Glutamatergic neuron (in vitro differentiated cells): ENCODE results near the gene DAB2IP. TPM values are rescaled to one million over a fixed set of nuclear protein-coding genes. Genes with fewer than 3 reads are reported as not detected.
"Not testable (repeated sequence)": the region's sequence is repeated elsewhere in the genome, so short reads cannot be mapped to it uniquely, and the experiment has no call there.

ENCODE experiments used
- DNase-seq: peaks from one replicate; pipeline ENCODE4 v3.0.0; 2022
- H3K27ac Mint-ChIP-seq: one replicate; pipeline ENCODE4 v1.8.0; 2020; ENCODE audit warnings: mild to moderate bottlenecking, mixed read lengths, inconsistent platforms; ENCODE audit not compliant: unreplicated experiment
- H3K27me3 Mint-ChIP-seq: one replicate; pipeline ENCODE4 v1.8.0; 2020; ENCODE audit warnings: mild to moderate bottlenecking, moderate library complexity, mixed read lengths, inconsistent platforms; ENCODE audit not compliant: unreplicated experiment
- H3K36me3 Mint-ChIP-seq: one replicate; pipeline ENCODE4 v1.8.0; 2020; ENCODE audit warnings: mild to moderate bottlenecking, mixed read lengths, inconsistent platforms; ENCODE audit not compliant: unreplicated experiment
- H3K4me1 Mint-ChIP-seq: one replicate; pipeline ENCODE4 v1.8.0; 2020; ENCODE audit warnings: mild to moderate bottlenecking, low read depth, mixed read lengths, inconsistent platforms; ENCODE audit not compliant: unreplicated experiment
- H3K4me3 Mint-ChIP-seq: one replicate; pipeline ENCODE4 v1.8.0; 2020; ENCODE audit warnings: mild to moderate bottlenecking, mixed read lengths, inconsistent platforms; ENCODE audit not compliant: unreplicated experiment
- H3K9me3 Mint-ChIP-seq: one replicate; pipeline ENCODE4 v1.8.0; 2020; ENCODE audit warnings: mild to moderate bottlenecking, moderate library complexity, mixed read lengths, inconsistent platforms; ENCODE audit not compliant: unreplicated experiment
- total RNA-seq: library from RNA; stranded (reverse); fragmentation: NEBNext Ultra II Directional; extraction: Animal tissue kit (Norgen Biotek cat#: 25700); gene quantifications from one replicate; pipeline ENCODE4 v1.2.1, GENCODE V29; 2021; ENCODE audit not compliant: unreplicated experiment
- TF ChIP-seq, protein P1 (sequence below): fragments of 200-600 bp; sonication (generic); IDR thresholded peaks from one replicate; pipeline ENCODE4 v1.5.0; 2021; ENCODE audit not compliant: partially characterized antibody, unreplicated experiment

Gene DAB2IP
- total RNA-seq, 1 donor from 2014 or later = 32.9 TPM

DNA sequence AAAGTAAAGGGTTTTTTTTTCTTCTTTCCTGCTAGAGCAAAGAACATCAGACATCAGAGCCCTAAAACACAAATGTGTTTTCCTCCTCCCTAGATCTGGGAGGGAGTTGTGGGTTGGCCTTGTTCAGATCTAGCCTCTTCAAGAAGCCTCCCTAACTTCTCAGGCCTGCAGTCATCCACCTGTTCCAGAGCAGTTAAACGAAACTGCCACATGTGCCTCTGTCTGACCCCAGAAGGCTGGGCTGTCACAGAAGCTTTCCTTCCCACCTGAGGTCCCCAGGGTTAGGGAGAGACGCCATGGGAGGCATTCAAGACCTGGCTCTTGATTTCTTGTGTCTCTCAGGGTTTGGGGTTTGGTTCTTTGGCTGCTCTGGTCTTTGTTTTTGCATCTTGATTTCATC lies 87.0 kb downstream of the DAB2IP start:
- Mint-ChIP-seq H3K27me3 (peaks cover 18% of the 10 kb centered on the region), H3K4me3 (no peak overlapping the region), H3K27ac (peak overlapping the region; percentile 8), H3K36me3 (no peaks in the 10 kb centered on the region), H3K4me1 (peaks cover 45% of the 10 kb centered on the region), H3K9me3 (peaks cover 16% of the 10 kb centered on the region)
- no peak for DNase-seq
- TF ChIP-seq, protein P1, sequence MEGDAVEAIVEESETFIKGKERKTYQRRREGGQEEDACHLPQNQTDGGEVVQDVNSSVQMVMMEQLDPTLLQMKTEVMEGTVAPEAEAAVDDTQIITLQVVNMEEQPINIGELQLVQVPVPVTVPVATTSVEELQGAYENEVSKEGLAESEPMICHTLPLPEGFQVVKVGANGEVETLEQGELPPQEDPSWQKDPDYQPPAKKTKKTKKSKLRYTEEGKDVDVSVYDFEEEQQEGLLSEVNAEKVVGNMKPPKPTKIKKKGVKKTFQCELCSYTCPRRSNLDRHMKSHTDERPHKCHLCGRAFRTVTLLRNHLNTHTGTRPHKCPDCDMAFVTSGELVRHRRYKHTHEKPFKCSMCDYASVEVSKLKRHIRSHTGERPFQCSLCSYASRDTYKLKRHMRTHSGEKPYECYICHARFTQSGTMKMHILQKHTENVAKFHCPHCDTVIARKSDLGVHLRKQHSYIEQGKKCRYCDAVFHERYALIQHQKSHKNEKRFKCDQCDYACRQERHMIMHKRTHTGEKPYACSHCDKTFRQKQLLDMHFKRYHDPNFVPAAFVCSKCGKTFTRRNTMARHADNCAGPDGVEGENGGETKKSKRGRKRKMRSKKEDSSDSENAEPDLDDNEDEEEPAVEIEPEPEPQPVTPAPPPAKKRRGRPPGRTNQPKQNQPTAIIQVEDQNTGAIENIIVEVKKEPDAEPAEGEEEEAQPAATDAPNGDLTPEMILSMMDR = no peak

DNA sequence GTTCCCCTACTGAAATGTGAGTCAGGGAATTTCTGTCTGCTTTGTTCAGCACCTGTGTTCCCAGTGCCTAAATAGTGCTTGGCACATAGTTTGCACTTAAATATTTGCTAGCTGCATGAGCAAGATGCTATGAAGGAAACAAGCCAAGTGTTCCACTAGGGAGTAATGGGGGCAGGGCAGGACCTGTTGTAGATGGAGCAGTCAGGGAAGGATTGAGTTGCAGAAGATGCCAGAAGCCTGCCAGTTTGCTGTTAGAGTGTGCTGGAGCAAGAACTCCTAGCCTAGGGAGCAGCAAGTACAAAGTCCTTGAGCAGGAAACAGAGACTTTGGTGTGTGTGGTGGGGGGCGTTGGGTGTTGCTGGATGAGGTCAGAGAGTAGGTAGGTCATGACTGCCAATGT lies 87.5 kb downstream of the DAB2IP start:
- no peaks in the 10 kb centered on the region for H3K36me3 Mint-ChIP-seq
- peaks cover 16% of the 10 kb centered on the region for H3K9me3 Mint-ChIP-seq
- peaks cover 41% of the 10 kb centered on the region for H3K4me1 Mint-ChIP-seq
- no peak overlapping the region for H3K4me3 Mint-ChIP-seq
- no peak overlapping the region for H3K27ac Mint-ChIP-seq
- no peak for DNase-seq
- TF ChIP-seq, protein P1 = no peak
- peaks cover 18% of the 10 kb centered on the region for H3K27me3 Mint-ChIP-seq

DNA sequence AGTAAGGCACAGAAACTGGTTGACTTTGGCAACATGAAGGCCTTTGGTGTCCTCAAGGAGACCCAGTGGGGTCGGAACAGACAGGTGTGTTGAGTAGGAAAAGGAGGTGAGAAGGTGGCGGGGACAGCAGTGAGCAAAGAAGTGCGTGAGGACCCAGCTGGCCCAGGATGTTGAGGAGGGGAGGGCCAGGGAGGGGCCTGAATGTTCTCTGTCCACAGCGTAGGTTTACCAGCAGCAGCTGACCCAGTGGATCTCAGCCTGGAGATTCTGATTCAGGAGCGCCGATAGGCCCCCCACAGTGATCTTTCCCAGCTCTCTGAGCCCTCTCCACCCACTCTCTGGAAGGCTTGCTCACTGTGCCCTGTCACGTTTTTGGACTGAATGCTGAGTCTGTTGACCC lies 88.5 kb downstream of the DAB2IP start:
- peaks cover 15% of the 10 kb centered on the region for H3K27me3 Mint-ChIP-seq
- TF ChIP-seq, protein P1 = no peak
- DNase-seq = no peak
- H3K36me3 Mint-ChIP-seq = no peaks in the 10 kb centered on the region
- peaks cover 15% of the 10 kb centered on the region for H3K9me3 Mint-ChIP-seq
- no peak overlapping the region for H3K27ac Mint-ChIP-seq
- peaks cover 36% of the 10 kb centered on the region for H3K4me1 Mint-ChIP-seq
- no peak overlapping the region for H3K4me3 Mint-ChIP-seq

DNA sequence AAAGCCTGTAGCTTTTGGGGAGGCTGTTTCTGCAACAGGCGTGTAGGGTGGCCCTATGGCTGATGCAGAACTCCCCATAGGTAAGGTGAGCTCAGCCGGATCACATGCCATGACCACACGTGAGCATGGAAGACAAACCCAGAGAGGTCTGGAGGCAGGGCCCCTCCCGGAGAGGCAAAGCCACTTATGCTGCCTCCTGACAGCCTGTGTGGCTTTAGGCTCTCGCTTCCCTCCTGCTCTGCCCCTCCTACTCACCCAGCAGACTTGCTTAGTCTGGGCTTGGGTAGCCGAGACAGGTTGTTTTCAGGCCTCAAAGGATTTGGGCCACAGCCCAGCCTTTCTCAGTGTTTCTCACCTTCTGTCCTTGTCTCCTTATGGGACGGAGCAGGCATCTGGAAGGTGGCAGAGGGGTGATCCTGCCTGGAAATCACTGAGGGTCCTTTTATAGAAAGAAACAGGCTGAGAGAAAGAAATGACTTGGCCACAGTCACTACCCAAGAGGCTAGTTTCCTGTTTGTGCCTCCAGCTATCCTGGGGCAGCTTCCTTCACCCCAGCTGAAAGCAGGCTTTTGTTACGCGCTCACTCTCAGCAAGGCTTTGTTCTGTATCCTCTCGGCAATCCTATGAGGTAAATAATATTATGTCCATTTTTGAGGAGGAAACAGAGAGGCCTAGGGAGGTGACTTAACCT lies 89.9 kb downstream of the DAB2IP start:
- peaks cover 16% of the 10 kb centered on the region for H3K9me3 Mint-ChIP-seq
- H3K27me3 Mint-ChIP-seq = peaks cover 6% of the 10 kb centered on the region
- peak; percentile 31 for DNase-seq
- no peak overlapping the region for H3K27ac Mint-ChIP-seq
- TF ChIP-seq, protein P1 = no peak
- H3K36me3 Mint-ChIP-seq = no peaks in the 10 kb centered on the region
- H3K4me3 Mint-ChIP-seq = no peak overlapping the region
- peaks cover 31% of the 10 kb centered on the region for H3K4me1 Mint-ChIP-seq

DNA sequence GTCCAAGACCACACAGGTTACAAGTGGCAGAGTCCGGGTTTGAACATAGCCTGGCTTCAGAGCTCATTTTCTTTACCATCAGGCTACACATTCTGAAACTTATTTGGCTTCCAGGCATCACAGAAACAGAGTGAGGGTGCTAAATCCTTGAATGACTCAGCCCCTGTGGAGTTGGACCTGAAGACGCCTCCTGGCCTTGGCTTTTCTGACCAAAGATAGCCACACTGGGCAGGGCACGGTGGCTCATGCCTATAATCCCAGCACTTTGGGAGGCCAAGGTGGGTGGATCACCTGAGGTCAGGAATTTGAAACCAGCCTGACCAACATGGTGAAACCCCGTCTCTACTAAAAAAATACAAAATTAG lies 90.5 kb downstream of the DAB2IP start:
- not testable (repeated sequence) for H3K36me3 Mint-ChIP-seq, H3K27me3 Mint-ChIP-seq, H3K27ac Mint-ChIP-seq, DNase-seq, H3K4me3 Mint-ChIP-seq
- peaks cover 28% of the 10 kb centered on the region for H3K4me1 Mint-ChIP-seq
- peaks cover 12% of the 10 kb centered on the region for H3K9me3 Mint-ChIP-seq
